Activated CD4-positive, CD25-positive, alpha-beta regulatory T cell treated with anti-CD3 and anti-CD28 coated beads, Interleukin-2, amount 50 U/mL, for 72 hours (primary cell): Measurements from ENCODE around the gene GEMIN8.

Experiments
- DNase-seq: peaks from one replicate; pipeline ENCODE4 v3.0.0; 2021

GEMIN8 gene

GRCh38 chrX:14014526-14014925 lies 15.2 kb downstream of the GEMIN8 start:
- DNase-seq = no peak

- no peak for DNase-seq
Observed at GRCh38 chrX:14013054-14013453, 16.6 kb downstream of the GEMIN8 start.

- no peak for DNase-seq
Observed at GRCh38 chrX:14010566-14010965, 19.1 kb downstream of the GEMIN8 start.

GRCh38 chrX:14006540-14006939 lies 23.2 kb downstream of the GEMIN8 start:
- DNase-seq = no peak

- DNase-seq = no peak
Observed at GRCh38 chrX:14003876-14004425, 25.7 kb downstream of the GEMIN8 start.

- DNase-seq = no peak
Observed at GRCh38 chrX:14003028-14003427, 26.7 kb downstream of the GEMIN8 start.

GRCh38 chrX:13996650-13997049 lies 33.0 kb downstream of the GEMIN8 start:
- DNase-seq = no peak

GRCh38 chrX:13994536-13995080 lies 35.1 kb downstream of the GEMIN8 start:
- DNase-seq = no peak

GRCh38 chrX:13994104-13994503 lies 35.6 kb downstream of the GEMIN8 start:
- no peak for DNase-seq

GRCh38 chrX:13990126-13990800 lies 39.4 kb downstream of the GEMIN8 start:
- no peak for DNase-seq

- no peak for DNase-seq
Observed at GRCh38 chrX:13985697-13986435, 43.8 kb downstream of the GEMIN8 start.

- DNase-seq = no peak
Observed at GRCh38 chrX:13983734-13984133, 46.0 kb downstream of the GEMIN8 start.

- DNase-seq = no peak
Observed at GRCh38 chrX:13968198-13968597, 61.5 kb downstream of the GEMIN8 start.

GRCh38 chrX:13967636-13968035 lies 62.1 kb downstream of the GEMIN8 start:
- DNase-seq = no peak

GRCh38 chrX:13966793-13967125 lies 62.9 kb downstream of the GEMIN8 start:
- DNase-seq = no peak

- no peak for DNase-seq
Observed at GRCh38 chrX:13966071-13966792, 63.5 kb downstream of the GEMIN8 start.

- DNase-seq = no peak
Observed at GRCh38 chrX:13965531-13965930, 64.2 kb downstream of the GEMIN8 start.

- DNase-seq = no peak
Observed at GRCh38 chrX:13956998-13957397, 72.7 kb downstream of the GEMIN8 start.
